Measurements from ENCODE around the gene SSTR3. TPM values are rescaled to one million over a fixed set of nuclear protein-coding genes. Genes with fewer than 3 reads are reported as not detected.
"Not testable (repeated sequence)": the region's sequence is repeated elsewhere in the genome, so short reads cannot be mapped to it uniquely, and the experiment has no call there.

SSTR3 gene
- total RNA-seq, 2 experiments from 2014 or later, result 28.1 to 28.6 TPM

GRCh38 chr22:37170689-37171405 is 41.4 kb downstream of the SSTR3 start:
- DNase-seq; H3K9me3 Mint-ChIP-seq; intact Hi-C loops (cut with micrococcal nuclease); H3K4me3 Mint-ChIP-seq; H3K27ac Mint-ChIP-seq; H3K36me3 Mint-ChIP-seq (ENCODE audit: low read depth); H3K27me3 Mint-ChIP-seq (ENCODE audit: low read depth): not testable (repeated sequence)
- CTCF ChIA-PET, result interaction anchor here (0.7 to 1.0 kb wide), 4 partner anchors 22 to 90 kb away, joined by 3 to 4 read pairs (median 4); no protein-coding TSS in a partner anchor
- peaks cover 39% of the 10 kb centered on the region for H3K4me1 Mint-ChIP-seq (ENCODE audit: low read depth)

GRCh38 chr22:37169947-37170688 is 42.2 kb downstream of the SSTR3 start:
- intact Hi-C loops (cut with micrococcal nuclease), result no loop called here
- Mint-ChIP-seq H3K4me3 (no peak overlapping the region), H3K27me3 (ENCODE audit: low read depth) (no peaks in the 10 kb centered on the region), H3K27ac (no peak overlapping the region), H3K36me3 (ENCODE audit: low read depth) (no peaks in the 10 kb centered on the region), H3K4me1 (ENCODE audit: low read depth) (peaks cover 45% of the 10 kb centered on the region), H3K9me3 (no peaks in the 10 kb centered on the region)
- CTCF ChIA-PET, result interaction anchor here (0.7 to 1.0 kb wide), 4 partner anchors 21 to 90 kb away, joined by 3 to 4 read pairs (median 4); no protein-coding TSS in a partner anchor
- no peak for DNase-seq

GRCh38 chr22:37169406-37169805 is 42.9 kb downstream of the SSTR3 start:
- intact Hi-C loops (cut with micrococcal nuclease), result no loop called here
- Mint-ChIP-seq H3K9me3 (no peaks in the 10 kb centered on the region), H3K36me3 (ENCODE audit: low read depth) (no peaks in the 10 kb centered on the region), H3K4me1 (ENCODE audit: low read depth) (peaks cover 50% of the 10 kb centered on the region), H3K27me3 (ENCODE audit: low read depth) (no peaks in the 10 kb centered on the region), H3K27ac (no peak overlapping the region), H3K4me3 (no peak overlapping the region)
- CTCF ChIA-PET, result interaction anchor here (1.0 kb wide), 1 partner anchor 24 kb away, joined by 3 read pairs; no protein-coding TSS in a partner anchor
- no peak for DNase-seq

GRCh38 chr22:37167981-37168647 is 44.2 kb downstream of the SSTR3 start:
- intact Hi-C loops (cut with micrococcal nuclease), result no loop called here
- Mint-ChIP-seq H3K27ac (peak overlapping the region; percentile 39), H3K4me1 (ENCODE audit: low read depth) (peaks cover 63% of the 10 kb centered on the region), H3K4me3 (peak overlapping the region; percentile 66), H3K9me3 (no peaks in the 10 kb centered on the region), H3K27me3 (ENCODE audit: low read depth) (no peaks in the 10 kb centered on the region), H3K36me3 (ENCODE audit: low read depth) (no peaks in the 10 kb centered on the region)
- CTCF ChIA-PET, result interaction anchor here (0.5 to 3.4 kb wide), 6 partner anchors 9 to 546 kb away, joined by 3 to 39 read pairs (median 10); no protein-coding TSS in a partner anchor
- no peak for DNase-seq

GRCh38 chr22:37167176-37167980 is 44.9 kb downstream of the SSTR3 start:
- peaks cover 70% of the 10 kb centered on the region for H3K4me1 Mint-ChIP-seq (ENCODE audit: low read depth)
- peak overlapping the region; percentile 66 for H3K4me3 Mint-ChIP-seq
- CTCF ChIA-PET, result interaction anchor here (0.9 to 3.4 kb wide), 11 partner anchors 9 to 122 kb away, joined by 3 to 39 read pairs (median 7); no protein-coding TSS in a partner anchor
- H3K27ac Mint-ChIP-seq, result peak overlapping the region; percentile 39
- H3K36me3 Mint-ChIP-seq (ENCODE audit: low read depth), result no peaks in the 10 kb centered on the region
- H3K9me3 Mint-ChIP-seq, result no peaks in the 10 kb centered on the region
- H3K27me3 Mint-ChIP-seq (ENCODE audit: low read depth), result no peaks in the 10 kb centered on the region
- no peak for DNase-seq
- intact Hi-C loops (cut with micrococcal nuclease), result no loop called here

GRCh38 chr22:37166675-37167066 is 45.6 kb downstream of the SSTR3 start:
- Mint-ChIP-seq H3K4me3 (peak overlapping the region; percentile 66), H3K27ac (peak overlapping the region; percentile 79), H3K27me3 (ENCODE audit: low read depth) (no peaks in the 10 kb centered on the region), H3K36me3 (ENCODE audit: low read depth) (no peaks in the 10 kb centered on the region), H3K4me1 (ENCODE audit: low read depth) (peaks cover 77% of the 10 kb centered on the region), H3K9me3 (no peaks in the 10 kb centered on the region)
- DNase-seq, result peak; percentile 94
- intact Hi-C loops (cut with micrococcal nuclease), result loop anchor here (1.0 kb wide), 2 partner anchors 32 to 95 kb away; no protein-coding TSS in a partner anchor
- CTCF ChIA-PET, result interaction anchor here (0.9 to 3.4 kb wide), 12 partner anchors 10 to 121 kb away, joined by 3 to 39 read pairs (median 6); partner anchors contain the start of gene KCTD17

GRCh38 chr22:37165940-37166674 is 46.2 kb downstream of the SSTR3 start:
- Mint-ChIP-seq H3K27ac (peak overlapping the region; percentile 79), H3K4me3 (peak overlapping the region; percentile 66), H3K36me3 (ENCODE audit: low read depth) (no peaks in the 10 kb centered on the region), H3K9me3 (no peaks in the 10 kb centered on the region), H3K4me1 (ENCODE audit: low read depth) (peaks cover 82% of the 10 kb centered on the region), H3K27me3 (ENCODE audit: low read depth) (no peaks in the 10 kb centered on the region)
- no peak for DNase-seq
- CTCF ChIA-PET, result interaction anchor here (0.6 to 3.4 kb wide), 18 partner anchors 10 to 364 kb away, joined by 3 to 39 read pairs (median 4); partner anchors contain the start of gene KCTD17
- intact Hi-C loops (cut with micrococcal nuclease), result loop anchor here (1.0 kb wide), 2 partner anchors 32 to 95 kb away; no protein-coding TSS in a partner anchor

- Mint-ChIP-seq H3K27me3 (ENCODE audit: low read depth) (no peaks in the 10 kb centered on the region), H3K9me3 (no peaks in the 10 kb centered on the region), H3K36me3 (ENCODE audit: low read depth) (no peaks in the 10 kb centered on the region), H3K27ac (peak overlapping the region; percentile 73), H3K4me1 (ENCODE audit: low read depth) (peaks cover 80% of the 10 kb centered on the region), H3K4me3 (no peak overlapping the region)
- intact Hi-C loops (cut with micrococcal nuclease), result no loop called here
- CTCF ChIA-PET, result interaction anchor here (0.6 to 3.4 kb wide), 12 partner anchors 9 to 134 kb away, joined by 3 to 39 read pairs (median 4); no protein-coding TSS in a partner anchor
- DNase-seq, result no peak
Measured at GRCh38 chr22:37165066-37165465, 47.2 kb downstream of the SSTR3 start.

GRCh38 chr22:37164505-37164887 is 47.8 kb downstream of the SSTR3 start:
- Mint-ChIP-seq H3K36me3 (ENCODE audit: low read depth) (no peaks in the 10 kb centered on the region), H3K27me3 (ENCODE audit: low read depth) (no peaks in the 10 kb centered on the region), H3K27ac (peak overlapping the region; percentile 73), H3K4me1 (ENCODE audit: low read depth) (peaks cover 74% of the 10 kb centered on the region), H3K9me3 (no peaks in the 10 kb centered on the region), H3K4me3 (no peak overlapping the region)
- CTCF ChIA-PET, result interaction anchor here (0.8 to 4.4 kb wide), 5 partner anchors 33 to 94 kb away, joined by 3 to 34 read pairs (median 4); no protein-coding TSS in a partner anchor
- intact Hi-C loops (cut with micrococcal nuclease), result no loop called here
- DNase-seq, result no peak

- peak; percentile 91 for DNase-seq
- no peaks in the 10 kb centered on the region for H3K27me3 Mint-ChIP-seq (ENCODE audit: low read depth)
- intact Hi-C loops (cut with micrococcal nuclease), result loop anchor here (2.0 kb wide), 3 partner anchors 59 to 97 kb away; no protein-coding TSS in a partner anchor
- CTCF ChIA-PET, result interaction anchor here (0.9 to 4.7 kb wide), 10 partner anchors 8 to 119 kb away, joined by 3 to 48 read pairs (median 10); partner anchors contain the start of gene IL2RB
- H3K36me3 Mint-ChIP-seq (ENCODE audit: low read depth), result no peaks in the 10 kb centered on the region
- peak overlapping the region; percentile 18 for H3K4me3 Mint-ChIP-seq
- H3K9me3 Mint-ChIP-seq, result no peaks in the 10 kb centered on the region
- H3K27ac Mint-ChIP-seq, result peak overlapping the region; percentile 83
- peaks cover 74% of the 10 kb centered on the region for H3K4me1 Mint-ChIP-seq (ENCODE audit: low read depth)
Measured at GRCh38 chr22:37163575-37164504, 48.4 kb downstream of the SSTR3 start.
